Neural cell (in vitro differentiated cells): ENCODE data around the gene PAWR. TPM values are rescaled to one million over a fixed set of nuclear protein-coding genes. Genes with fewer than 3 reads are reported as not detected.

Experiments
- H2AFZ ChIP-seq: fragments of 200-600, 300-800 bp; sonication (generic), shearing (Covaris generic); 2 replicates; pipeline ENCODE4 v1.6.0; 2014; ENCODE audit warnings: low read depth, mild to moderate bottlenecking, antibody characterized with exemption, low read length, moderate library complexity
- H3F3A ChIP-seq: fragments of 200-600 bp; shearing (Covaris generic); 2 replicates; pipeline ENCODE4 v1.6.1; 2016; ENCODE audit warnings: mild to moderate bottlenecking, moderate library complexity, mixed read lengths, antibody characterized with exemption, low read length; ENCODE audit not compliant: insufficient read depth, poor library complexity, severe bottlenecking
- H3K27ac ChIP-seq: fragments of 200-600, 300-800 bp; sonication (generic), shearing (Covaris generic); 2 replicates; pipeline ENCODE4 v1.5.1; 2014; ENCODE audit warnings: mild to moderate bottlenecking, low read length, moderate library complexity
- H3K27me3 ChIP-seq: fragments of 300-800, 200-600 bp; sonication (generic), shearing (Covaris generic); 2 replicates; pipeline ENCODE4 v1.6.0; 2014; ENCODE audit warnings: mild to moderate bottlenecking, low read depth, low read length, moderate library complexity; ENCODE audit not compliant: insufficient read depth
- H3K36me3 ChIP-seq: fragments of 300-800, 200-600 bp; sonication (generic), shearing (Covaris generic); 2 replicates; pipeline ENCODE4 v1.5.1; 2014; ENCODE audit warnings: mild to moderate bottlenecking, antibody characterized with exemption, low read length, moderate library complexity; ENCODE audit not compliant: insufficient read depth
- H3K4me2 ChIP-seq: fragments of 300-800, 200-600 bp; sonication (generic), shearing (Covaris generic); 2 replicates; pipeline ENCODE4 v1.6.0; 2014; ENCODE audit warnings: mild to moderate bottlenecking, low read length
- H3K4me3 ChIP-seq: fragments of 300-800, 200-600 bp; sonication (generic), shearing (Covaris generic); 2 replicates; pipeline ENCODE4 v1.5.1; 2014; ENCODE audit warnings: mild to moderate bottlenecking, low read length, moderate library complexity
- H3K79me2 ChIP-seq: fragments of 200-600 bp; shearing (Covaris generic); replicated peaks from 2 replicates; pipeline ENCODE4 v1.6.0; 2014; ENCODE audit warnings: mild to moderate bottlenecking, low read length, moderate library complexity; ENCODE audit not compliant: insufficient read depth
- H3K9ac ChIP-seq: fragments of 300-800, 200-600 bp; sonication (generic), shearing (Covaris generic); 2 replicates; pipeline ENCODE4 v1.6.1; 2016; ENCODE audit warnings: mild to moderate bottlenecking, low read length, mixed read lengths
- H3K9me2 ChIP-seq: fragments of 200-600 bp; shearing (Covaris generic); 2 replicates; pipeline ENCODE4 v1.6.1; 2016; ENCODE audit warnings: mild to moderate bottlenecking, low read length, mixed read lengths; ENCODE audit not compliant: insufficient read depth
- H3K9me3 ChIP-seq: fragments of 200-600, 300-800 bp; sonication (generic), shearing (Covaris generic); 2 replicates; pipeline ENCODE4 v1.6.1; 2016; ENCODE audit warnings: mild to moderate bottlenecking, mixed run types, low read length, moderate library complexity, mixed read lengths
- H4K20me1 ChIP-seq: fragments of 200-600 bp; shearing (Covaris generic); 2 replicates; pipeline ENCODE4 v1.6.1; 2016; ENCODE audit warnings: mild to moderate bottlenecking, mixed run types; ENCODE audit not compliant: insufficient read depth
- CTCF ChIP-seq: fragments of 450-650 bp; IDR thresholded peaks from 2 replicates; pipeline ENCODE4 v1.5.1; 2014; ENCODE audit warnings: antibody characterized with exemption, mild to moderate bottlenecking, moderate library complexity; ENCODE audit not compliant: poor library complexity, severe bottlenecking
- EP300 ChIP-seq: fragments of 450-650 bp; conservative IDR thresholded peaks from 2 replicates; pipeline ENCODE4 v1.6.1; 2014; ENCODE audit warnings: antibody characterized with exemption, mild to moderate bottlenecking, moderate library complexity; ENCODE audit not compliant: poor library complexity, severe bottlenecking
- EZH2 ChIP-seq: fragments of 200-600, 300-800 bp; shearing (Covaris generic), sonication (generic); IDR thresholded peaks from 2 replicates; pipeline ENCODE4 v1.6.1; 2014; ENCODE audit warnings: antibody characterized with exemption, low read length, borderline replicate concordance, mild to moderate bottlenecking; ENCODE audit not compliant: insufficient read depth, poor library complexity, severe bottlenecking
- MXI1 ChIP-seq: fragments of 450-650 bp; conservative IDR thresholded peaks from 2 replicates; pipeline ENCODE4 v1.6.1; 2014; ENCODE audit warnings: antibody characterized with exemption, mild to moderate bottlenecking; ENCODE audit not compliant: poor library complexity, severe bottlenecking
- POLR2AphosphoS5 ChIP-seq: IDR thresholded peaks from 2 replicates; pipeline ENCODE4 v1.6.1; 2012
- RAD21 ChIP-seq: fragments of 450-650 bp; conservative IDR thresholded peaks from 2 replicates; pipeline ENCODE4 v1.6.1; 2014; ENCODE audit warnings: antibody characterized with exemption, mild to moderate bottlenecking, moderate library complexity
- REST ChIP-seq: IDR thresholded peaks from 2 replicates; pipeline ENCODE4 v1.6.1; 2012; ENCODE audit warnings: borderline replicate concordance
- SMC3 ChIP-seq: fragments of 450-650 bp; conservative IDR thresholded peaks from 2 replicates; pipeline ENCODE4 v1.6.1; 2014; ENCODE audit warnings: antibody characterized with exemption, mild to moderate bottlenecking, moderate library complexity; ENCODE audit not compliant: poor library complexity
- TAF1 ChIP-seq: IDR thresholded peaks from 2 replicates; pipeline ENCODE4 v1.6.1; 2012; ENCODE audit warnings: low read depth
- polyA plus RNA-seq: library from polyadenylated mRNA; depleted of rRNA; stranded (reverse); fragments of >200 nt; gene quantifications from 2 replicates; pipeline ENCODE4 v1.2.3, GENCODE V29; 2014

The PAWR gene
- polyA plus RNA-seq, 1 donor from 2014 or later, result 13.4 TPM

GRCh38 chr12:79665212-79665887 is 25.4 kb downstream of the PAWR start:
- Histone ChIP-seq H2AFZ (no peak overlapping the region), H3K9ac (no peak overlapping the region), H4K20me1 (no peaks in the 10 kb centered on the region), H3K27ac (no peak overlapping the region), H3F3A (no peaks in the 10 kb centered on the region), H3K79me2 (no peaks in the 10 kb centered on the region), H3K4me3 (no peak overlapping the region), H3K9me3 (no peaks in the 10 kb centered on the region), H3K27me3 (no peaks in the 10 kb centered on the region), H3K36me3 (no peaks in the 10 kb centered on the region), H3K9me2 (no peaks in the 10 kb centered on the region), H3K4me2 (no peak overlapping the region)
- TF ChIP-seq POLR2AphosphoS5, result no peak

- Histone ChIP-seq H4K20me1 (no peaks in the 10 kb centered on the region), H3K36me3 (no peaks in the 10 kb centered on the region), H3K9me3 (no peaks in the 10 kb centered on the region), H3F3A (no peaks in the 10 kb centered on the region), H3K27ac (no peak overlapping the region), H3K27me3 (no peaks in the 10 kb centered on the region), H3K9ac (no peak overlapping the region), H3K9me2 (no peaks in the 10 kb centered on the region), H2AFZ (no peak overlapping the region), H3K4me3 (no peak overlapping the region), H3K79me2 (no peaks in the 10 kb centered on the region), H3K4me2 (no peak overlapping the region)
- TF ChIP-seq TAF1 (no peak), RAD21 (no peak), POLR2AphosphoS5 (no peak), REST (no peak), SMC3 (no peak), EZH2 (no peak), EP300 (no peak), CTCF (no peak), MXI1 (no peak)
Measured at GRCh38 chr12:79664518-79664917, 26.2 kb downstream of the PAWR start.
